ENCODE results near the gene TFDP1.

TFDP1 gene

DNA sequence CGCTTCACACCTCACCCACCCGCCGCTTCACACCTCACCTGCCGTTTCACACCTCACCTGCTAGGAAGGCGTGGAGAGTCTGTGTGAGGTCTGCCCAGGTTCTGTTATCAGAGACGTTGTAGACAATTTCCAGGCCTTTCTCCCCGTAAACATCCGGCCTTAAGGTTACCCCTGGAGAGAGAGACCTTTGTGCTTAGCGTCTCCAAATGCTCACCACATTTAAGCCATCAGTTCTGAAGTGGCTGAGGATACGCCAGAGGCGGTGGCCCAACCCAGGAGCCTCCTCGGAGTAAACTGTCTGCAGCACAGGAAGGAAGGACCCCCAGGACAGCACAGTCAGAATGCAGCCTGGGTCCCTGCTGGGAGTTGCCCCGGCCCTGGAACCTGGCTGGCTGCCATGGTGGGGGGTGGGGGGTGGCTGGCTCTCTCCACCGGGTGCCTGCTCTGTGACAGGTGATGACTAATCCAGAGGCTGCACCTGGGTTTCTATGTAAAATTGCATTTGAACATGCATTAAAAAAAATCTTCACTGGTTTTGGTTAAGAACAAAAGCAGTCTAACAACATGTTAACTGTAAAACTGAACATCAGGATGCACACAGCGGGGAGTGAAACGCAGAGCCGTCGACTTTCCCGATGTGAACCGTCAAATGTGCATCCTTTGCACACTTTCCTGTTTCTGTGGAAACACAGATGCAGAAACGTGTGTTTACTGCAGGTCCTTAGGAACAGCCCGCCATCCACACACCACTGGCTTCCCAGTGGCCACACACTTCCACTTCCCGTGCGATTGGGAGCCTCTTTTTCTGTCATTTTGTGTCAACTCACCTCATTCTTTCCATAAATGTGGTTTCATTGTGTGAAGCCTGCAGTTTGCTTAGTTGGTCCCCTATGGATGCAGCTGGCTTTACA is 69.0 kb downstream of the TFDP1 start:
- DNase-seq = no peak

DNA sequence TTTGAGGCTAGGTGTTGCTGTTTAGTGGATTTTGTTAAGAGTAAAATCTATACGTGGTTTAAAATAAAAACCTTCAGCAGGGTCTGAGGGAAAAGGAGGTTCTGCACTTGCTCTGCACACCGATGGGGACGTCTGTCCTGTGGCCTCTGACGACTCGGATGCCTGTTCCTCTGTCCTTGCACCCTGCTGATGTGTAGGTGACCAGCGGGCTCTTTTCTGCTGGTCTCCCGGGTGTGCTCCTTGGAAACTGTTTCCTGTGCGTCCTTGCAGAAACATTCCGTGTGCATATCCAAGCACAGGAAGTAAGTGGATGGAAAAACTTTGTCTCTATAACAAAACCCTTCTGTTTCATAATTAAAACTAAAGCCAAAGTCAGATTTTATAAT is 69.6 kb downstream of the TFDP1 start:
- no peak for DNase-seq

DNA sequence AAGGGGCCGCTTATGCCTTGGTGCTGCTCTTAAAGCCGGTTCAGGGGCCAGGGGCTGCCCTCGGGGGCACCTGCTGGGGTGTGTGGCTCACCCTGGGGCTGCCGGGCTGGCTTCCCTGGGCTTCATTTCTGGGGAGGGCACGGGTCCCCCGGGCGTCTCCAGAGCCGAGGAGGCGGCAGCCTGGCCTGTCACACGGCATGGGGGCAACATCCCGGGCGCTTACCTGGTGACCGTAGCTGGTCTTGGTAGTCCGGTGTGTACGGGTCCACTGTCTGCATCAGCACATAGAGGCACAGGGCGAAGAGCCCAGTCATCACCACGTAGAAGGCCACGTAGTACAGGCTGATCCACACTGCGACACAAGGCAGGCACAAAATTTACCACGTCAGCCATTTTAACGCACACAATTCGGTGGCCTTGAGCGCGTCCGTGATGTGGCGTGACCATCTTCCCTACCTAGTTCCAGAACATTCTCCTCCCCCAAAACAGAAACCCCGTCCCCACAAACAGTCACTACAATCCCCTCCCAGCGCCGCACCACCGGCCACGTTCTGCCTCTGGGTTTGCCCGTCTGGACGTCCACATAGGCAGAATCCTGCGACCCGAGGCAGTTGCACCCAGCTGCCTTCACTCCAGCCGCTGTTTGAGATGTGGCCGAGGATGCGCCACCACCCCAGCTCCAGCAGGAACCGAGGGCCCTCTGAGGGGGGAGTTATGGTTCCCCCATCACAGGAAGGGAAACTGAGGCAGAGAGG is 70.2 kb downstream of the TFDP1 start:
- no peak for DNase-seq

DNA sequence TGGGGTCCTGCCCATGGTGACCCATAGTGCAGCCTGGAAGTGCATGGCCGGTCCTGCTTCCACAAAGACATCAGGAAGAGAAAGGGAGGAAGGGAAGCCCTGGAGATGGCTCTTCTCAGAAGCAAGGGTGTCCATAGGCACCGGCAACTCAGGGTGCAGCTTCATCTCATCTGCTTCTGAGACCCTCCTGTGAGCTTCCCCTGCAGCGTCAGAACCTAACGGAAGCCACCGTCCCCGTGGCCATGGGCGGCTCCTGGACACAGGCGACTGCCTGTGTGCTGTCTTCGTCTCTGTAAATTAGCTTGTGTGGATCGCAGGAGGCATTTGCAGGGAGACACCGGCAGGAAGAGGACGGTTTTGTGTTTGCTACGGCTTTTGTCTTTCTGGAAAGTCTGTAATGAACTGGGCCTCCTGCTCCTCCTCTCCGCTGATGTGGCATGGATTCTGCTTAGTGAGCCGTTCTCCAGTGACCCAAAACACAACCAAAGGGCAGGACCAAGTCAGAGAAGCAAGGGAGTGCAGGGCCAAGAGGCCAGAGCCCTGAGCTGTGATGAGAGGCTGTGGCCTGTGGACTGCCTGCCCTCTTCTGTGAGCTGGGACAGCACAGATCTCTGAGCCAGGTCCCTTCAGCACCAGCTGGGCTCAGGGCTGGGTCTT is 70.9 kb downstream of the TFDP1 start:
- DNase-seq = no peak

DNA sequence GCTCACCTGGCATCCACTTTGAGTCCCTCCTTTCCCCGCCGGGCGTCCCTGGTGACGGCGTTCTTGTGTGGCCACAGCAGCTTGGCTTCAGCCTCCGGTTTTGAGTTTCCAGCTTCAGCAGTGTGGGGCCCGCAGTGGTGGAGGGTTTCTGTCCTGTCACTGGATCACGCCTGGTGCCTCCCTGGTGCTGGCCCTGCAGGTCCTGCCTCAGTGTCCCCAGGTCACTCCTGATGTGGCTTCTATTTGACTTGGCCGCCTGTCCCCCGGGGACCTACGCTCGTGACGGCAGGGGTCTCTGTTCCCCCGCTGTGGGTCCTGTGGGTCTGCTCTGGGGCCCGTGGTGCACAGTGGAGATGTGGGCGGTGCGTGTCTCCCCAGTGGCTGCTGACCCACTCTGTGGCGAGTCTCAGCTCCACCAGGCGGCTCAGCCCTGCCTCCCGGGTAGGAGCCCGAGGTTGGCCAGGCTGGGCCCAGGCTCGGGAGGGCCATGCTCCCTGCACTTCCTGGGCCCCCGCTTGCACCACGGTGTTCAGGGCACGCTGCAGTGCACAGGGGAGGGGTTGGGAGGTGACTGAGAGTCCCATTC is 71.5 kb downstream of the TFDP1 start:
- DNase-seq = no peak

DNA sequence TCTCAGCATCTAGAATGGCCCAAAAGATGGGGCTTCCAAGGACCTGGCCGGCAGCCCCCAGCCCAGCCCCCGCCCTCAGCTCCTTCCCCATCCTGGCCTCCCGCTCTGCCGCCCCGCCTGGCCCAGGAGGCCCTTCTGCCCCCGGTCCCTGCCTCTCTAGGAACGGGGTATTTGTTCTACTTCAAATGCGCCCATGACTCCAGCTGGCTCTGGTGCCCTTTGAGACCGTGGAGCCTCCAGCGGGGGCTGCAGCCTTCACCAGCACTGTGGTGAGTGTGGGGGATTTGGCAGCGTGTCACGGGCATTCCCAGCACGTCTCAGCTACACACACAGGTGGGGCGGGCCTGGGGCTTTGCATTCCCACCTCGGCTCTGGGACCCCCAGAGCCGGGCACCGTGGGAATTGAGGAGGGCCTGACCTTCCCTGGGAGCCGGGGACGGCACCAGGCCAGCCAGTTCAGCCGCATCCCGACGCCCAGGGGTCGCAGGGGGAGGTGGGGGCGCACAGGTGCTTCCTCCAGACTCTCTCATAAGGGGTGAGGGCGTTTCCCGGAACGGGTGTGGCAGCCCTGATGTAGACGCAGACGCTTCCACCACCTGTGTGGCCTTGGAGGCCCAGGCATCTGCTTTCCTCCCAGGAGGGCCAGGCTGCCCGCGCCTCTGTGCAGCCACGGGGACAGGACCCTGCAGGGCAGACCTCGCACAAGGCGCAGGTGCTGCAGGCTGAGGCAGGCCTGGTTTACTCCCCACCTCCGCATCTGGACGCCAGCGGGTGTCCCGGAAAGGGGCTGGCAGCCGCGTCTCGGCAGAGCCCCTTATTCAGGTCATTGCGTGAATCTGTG is 72.5 kb downstream of the TFDP1 start:
- no peak for DNase-seq

DNA sequence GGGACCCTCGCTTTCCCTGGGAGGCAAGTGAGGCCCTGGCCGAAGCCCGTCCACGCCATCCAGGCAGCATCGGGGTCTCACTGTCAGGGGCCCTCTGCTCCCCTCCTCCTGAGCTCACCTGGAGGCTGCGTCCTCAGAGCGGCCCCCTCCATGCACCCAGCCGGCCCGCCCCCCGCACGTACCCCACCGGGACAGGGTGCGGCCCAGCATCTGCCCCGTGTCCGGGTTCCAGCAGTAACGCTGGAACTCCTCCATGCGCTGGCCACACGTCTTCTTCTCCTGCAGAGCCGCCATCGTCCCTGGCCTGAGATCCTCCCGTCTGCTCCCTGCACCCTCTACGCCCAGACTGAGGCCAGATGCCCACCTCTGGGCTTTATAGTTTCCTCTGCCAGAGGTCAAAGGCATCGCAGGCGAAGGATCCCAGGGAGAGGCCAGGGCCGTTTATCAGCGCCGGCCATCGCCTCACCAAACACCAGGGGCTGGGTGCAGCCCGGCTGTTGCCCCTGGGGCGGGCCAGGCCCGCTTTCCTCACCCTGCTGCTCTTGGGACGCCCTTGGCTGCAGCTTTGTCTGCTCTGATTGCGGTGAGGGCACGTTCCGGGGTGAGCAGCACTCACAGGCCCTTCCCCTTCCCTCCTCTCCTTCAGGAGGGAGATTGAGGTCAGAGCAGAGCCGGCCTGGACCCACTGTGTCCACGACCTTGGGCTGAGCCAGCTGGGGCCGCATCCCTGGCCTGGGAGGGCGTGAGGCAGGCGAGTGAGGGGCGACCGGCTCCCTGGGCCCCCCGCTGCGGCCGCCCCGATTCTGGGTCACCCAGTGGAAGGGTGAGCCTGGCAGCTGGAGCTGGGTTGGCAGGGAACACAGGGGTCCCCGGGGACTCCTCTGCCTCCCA is 73.5 kb downstream of the TFDP1 start, which contains the start of gene ATP4B:
ATP4B (minus strand) TSS at position 348 of the 891 bp plus-strand sequence; CDS start at position 294, 54 bp downstream.
- no peak for DNase-seq

DNA sequence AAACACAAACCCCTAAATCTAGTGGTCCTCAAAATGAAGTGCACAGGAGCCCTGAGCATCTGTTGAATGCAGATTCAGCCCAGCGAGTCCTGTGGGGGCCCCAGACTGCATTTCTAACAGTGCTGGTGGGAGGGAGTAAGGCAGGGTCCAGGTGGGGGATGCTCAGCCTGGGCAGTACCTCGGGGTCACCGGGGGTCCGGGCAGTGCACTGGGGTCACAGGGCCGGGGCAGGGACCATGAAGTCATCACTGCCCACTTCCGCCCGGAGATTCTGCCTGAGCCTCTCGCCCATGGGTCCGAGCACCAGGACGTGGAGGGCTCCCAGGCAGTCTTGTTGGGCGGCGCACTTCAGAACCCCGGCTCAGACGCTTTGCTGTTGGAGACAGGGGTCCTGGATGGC is 74.3 kb downstream of the TFDP1 start:
- DNase-seq = no peak

DNA sequence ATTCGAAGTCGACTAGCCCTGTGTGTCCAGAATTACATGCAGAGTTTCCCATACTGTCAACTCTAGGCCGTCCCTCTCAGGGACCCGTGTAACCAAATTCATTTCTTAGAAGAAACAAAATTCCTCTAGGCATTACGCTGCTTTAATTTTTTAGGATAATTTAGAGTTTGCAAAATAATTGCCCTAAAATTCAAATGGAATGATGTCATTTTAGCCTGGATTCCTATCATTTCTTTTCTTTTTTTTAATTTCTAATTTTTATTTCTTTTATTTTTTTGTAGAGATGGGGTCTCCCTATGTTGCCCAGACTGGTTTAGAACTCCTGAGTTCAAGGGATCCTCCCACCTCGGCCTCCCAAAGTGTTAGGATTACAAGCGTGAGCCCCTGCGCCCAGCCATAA is 74.8 kb downstream of the TFDP1 start:
- DNase-seq = no peak

DNA sequence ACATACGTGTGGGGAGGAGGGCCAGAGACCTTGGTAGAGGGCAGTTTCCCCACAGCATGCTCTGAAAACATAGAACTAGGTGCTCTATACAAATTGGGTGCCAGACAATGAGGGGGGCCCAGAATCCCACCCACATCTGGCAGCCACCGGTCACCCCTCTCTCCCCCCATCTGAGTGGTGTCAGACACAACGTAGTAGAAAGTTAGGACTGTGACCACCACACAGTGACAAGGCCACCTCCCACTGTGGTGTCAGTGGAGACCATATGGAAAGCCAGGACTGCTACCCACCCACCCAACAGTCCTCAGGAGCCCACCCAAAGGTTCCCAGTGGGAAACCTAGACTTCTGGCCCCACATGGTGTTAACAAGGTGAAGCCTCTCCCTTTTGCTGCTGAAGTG is 75.5 kb downstream of the TFDP1 start:
- DNase-seq = no peak

DNA sequence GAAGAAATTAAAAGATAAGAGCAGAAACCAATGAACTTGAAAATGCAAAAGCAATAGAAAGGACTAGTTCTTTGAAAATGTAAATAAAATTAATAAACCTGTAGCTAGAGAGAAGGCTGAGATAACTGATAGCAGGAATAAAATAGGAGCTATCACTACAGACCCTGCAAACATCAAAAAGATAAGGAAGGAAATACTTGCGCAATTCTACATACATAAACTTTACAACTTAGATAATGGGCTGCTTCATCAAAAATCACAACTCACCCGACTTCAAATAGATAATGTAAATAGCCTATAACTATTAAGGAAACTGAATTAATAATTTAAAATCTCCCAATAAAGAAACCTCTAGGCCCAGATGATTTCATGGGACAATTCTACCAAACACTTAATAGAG is 77.0 kb downstream of the TFDP1 start:
- DNase-seq = no peak

DNA sequence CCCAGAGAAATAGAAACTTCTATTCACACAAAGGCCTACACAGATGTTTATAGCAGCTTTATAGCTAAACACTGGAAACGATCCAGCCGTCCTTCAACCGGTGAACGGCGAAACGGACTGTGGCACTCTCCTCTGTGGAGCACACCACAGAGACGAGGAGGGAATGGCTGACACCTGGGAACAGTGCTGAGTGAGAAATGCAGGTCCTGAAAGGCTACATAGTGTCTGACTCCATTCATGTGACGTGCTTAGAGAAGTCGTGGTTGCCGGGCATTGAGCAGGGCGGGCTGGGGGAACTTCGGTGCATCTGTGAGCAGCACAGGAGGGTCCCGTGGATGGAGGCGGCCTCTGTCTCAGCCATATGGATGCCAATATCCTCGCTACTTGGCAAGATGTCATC is 79.4 kb downstream of the TFDP1 start:
- DNase-seq = no peak

DNA sequence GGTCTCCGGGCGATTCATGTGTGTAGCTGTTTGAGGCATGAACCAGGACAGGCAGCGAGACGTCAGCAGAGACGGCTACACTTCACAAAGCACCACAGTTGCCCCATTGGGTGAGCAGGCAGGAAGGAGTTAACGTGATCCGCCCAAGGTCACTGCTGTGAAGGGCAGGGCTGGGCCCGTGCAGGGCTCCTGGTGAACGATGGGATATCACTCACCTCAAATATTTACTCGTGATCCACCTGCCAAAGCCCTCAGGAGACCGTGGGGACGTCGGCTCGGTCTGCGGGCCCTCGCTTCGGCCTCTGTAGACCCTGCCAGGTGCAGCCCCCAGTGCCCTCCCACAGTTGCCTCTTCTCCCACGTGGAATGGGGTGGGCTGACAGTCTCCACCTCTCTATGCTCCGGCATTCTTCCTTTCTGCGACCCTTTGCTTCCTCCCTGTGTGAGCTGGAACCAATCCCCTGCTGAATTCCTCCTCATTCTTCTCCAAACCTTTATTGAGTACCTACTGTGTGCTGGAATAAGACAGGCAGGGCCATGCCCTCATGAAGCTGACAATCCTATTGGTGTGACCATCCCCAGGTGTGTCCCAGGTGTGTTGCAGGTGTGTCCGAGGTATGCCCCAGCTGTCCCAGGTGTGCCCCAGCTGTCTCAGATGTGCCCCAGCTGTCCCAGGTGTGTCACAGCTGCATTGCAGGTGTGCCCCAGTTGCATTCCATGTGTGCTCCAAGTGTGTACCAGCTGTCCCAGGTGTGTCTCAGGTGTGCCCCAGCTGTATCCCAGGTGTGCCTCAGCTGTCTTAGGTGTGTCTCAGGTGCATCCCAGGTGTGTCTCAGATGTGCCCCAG is 80.4 kb downstream of the TFDP1 start:
- DNase-seq = no peak

DNA sequence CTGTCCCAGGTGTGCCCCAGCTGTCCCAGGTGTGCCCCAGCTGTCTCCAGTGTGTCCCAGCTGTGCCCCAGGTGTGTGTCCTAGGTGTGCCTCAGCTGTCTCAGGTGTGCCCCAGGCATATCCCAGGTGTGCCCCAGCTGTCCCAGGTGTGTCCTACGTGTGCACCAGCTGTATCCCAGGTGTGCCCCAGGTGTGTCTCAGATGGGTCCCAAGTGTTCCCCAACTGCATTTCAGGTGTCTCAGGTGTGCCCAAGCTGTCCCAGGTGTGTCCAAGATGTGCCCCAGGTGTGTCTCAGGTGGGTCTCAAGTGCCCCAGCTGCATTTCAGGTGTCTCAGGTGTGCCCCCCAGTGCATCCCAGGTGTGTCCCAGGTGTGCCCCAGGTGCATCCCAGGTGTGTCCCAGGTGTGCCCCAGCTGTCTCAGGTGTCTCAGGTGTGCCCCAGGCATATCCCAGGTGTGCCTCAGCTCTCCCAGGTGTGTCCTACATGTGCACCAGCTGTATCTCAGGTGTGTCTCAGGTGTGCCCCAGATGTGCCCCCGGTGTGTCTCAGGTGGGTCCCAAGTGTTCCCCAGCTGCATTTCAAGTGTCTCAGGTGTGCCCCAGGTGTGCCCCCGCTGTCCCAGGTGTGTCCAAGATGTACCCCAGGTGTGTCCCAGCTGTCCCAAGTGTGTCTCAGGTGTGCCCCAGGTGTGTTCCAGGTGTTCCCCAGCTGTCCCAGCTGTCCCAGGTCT is 81.2 kb downstream of the TFDP1 start:
- no peak for DNase-seq

DNA sequence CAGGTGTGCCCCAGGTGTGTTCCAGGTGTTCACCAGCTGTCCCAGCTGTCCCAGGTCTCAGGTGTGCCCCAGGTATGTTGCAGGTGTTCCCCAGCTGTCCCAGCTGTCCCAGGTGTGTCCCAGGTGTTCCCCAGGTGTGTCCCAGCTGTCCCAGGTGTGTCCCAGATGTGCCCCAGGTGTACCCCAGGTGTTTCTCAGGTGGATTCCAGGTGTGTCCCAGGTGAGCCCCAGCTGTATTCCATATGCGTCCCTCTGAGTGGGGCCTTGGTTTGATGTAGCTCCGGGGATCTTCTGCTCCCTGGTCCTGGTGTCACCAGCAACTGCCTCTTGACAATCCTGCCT is 81.7 kb downstream of the TFDP1 start:
- no peak for DNase-seq

DNA sequence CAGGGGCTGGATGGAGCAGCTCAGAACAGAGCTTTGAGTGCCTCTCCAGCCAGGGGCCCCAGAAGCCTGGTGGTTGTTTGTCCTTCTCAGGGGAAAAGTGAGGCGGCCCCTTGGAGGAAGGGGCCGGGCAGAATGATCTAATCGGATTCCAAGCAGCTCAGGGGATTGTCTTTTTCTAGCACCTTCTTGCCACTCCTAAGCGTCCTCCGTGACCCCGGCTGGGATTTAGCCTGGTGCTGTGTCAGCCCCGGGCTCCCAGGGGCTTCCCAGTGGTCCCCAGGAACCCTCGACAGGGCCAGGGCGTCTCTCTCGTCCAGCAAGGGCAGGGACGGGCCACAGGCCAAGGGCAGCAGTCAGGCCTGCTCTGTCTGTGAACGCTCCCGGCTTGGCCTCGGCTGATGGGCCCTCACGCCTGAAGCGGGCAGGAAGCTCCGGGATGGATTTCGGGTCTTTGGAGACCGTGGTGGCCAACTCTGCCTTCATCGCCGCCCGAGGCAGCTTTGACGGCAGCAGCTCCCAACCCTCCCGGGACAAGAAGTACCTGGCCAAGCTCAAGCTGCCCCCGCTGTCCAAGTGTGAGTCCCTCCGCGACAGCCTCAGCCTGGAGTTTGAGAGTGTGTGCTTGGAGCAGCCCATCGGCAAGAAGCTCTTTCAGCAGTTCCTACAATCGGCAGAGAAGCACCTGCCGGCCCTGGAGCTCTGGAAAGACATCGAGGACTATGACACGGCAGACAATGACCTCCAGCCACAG is 82.6 kb downstream of the TFDP1 start, which contains the start of gene GRK1:
GRK1 (plus strand) TSS at position 269 of the 751 bp plus-strand sequence; CDS start at position 437, 168 bp downstream.
- no peak for DNase-seq

DNA sequence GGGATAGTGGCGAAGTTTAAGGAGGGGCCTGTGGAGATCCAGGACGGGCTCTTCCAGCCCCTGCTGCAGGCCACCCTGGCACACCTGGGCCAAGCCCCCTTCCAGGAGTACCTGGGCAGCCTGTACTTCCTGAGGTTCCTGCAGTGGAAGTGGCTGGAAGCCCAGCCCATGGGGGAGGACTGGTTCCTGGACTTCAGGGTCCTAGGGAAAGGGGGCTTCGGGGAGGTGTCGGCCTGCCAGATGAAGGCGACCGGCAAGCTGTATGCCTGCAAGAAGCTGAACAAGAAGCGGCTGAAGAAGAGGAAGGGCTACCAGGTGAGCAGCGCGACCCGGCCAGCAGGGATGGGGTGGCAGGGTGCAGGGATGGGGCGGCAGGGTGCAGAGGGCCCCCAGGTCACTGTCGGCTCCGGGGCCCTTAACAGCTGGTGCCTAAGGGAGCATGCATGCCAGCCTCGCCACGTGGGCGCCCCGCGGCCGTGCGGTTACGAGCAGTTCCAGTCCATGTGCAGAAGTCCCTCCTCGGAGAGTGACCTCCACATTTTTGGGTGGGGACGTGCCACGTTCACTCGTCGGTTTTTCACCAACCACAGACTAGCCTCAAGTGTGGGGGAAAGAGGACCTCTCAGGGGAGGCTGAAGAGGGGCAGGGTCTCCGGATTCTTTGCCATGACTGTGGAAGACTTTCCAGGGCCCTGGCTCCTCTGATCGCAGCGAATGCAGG is 83.4 kb downstream of the TFDP1 start:
- no peak for DNase-seq

DNA sequence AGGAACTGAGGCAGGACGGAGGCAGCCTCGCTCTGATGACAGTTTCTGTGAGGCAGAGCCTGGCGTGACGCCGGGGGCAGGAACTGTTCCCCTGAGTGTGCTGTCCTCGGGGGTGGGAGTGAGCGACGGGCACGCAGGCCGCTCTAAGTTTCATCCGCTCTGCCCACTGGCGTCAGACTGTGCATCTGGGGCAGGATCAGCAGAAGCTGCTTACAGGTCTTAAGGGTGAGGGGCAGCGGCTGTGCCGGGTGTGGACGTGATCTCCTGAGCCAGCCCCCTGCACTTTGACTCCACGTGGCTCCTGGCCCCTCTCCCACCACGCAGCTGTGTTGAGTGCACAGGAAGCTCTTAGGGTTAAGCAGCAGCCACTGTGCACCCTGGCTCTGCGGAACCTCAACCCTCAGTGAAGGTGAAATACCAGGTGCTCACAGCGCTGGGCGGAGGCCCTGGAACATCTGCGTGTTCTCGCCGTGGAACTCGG is 84.0 kb downstream of the TFDP1 start:
- DNase-seq = no peak
